MV-4-11 (cell line): Measurements from ENCODE around the gene IRF2BP2.

ENCODE experiments used
- DNase-seq: peaks from one replicate; lab custom pipeline; 2025; lab: John Stamatoyannopoulos, UW

IRF2BP2 gene

GRCh38 chr1:234582681-234583301, 27.2 kb downstream of the IRF2BP2 start:
- DNase-seq: no peak

- no peak for DNase-seq
Measured at GRCh38 chr1:234582186-234582585, 27.8 kb downstream of the IRF2BP2 start.

- no peak for DNase-seq
Measured at GRCh38 chr1:234581063-234581714, 28.8 kb downstream of the IRF2BP2 start.

GRCh38 chr1:234579967-234580366, 30.0 kb downstream of the IRF2BP2 start:
- DNase-seq: peak; percentile 56

- no peak for DNase-seq
Measured at GRCh38 chr1:234578735-234579134, 31.2 kb downstream of the IRF2BP2 start.

- DNase-seq: no peak
Measured at GRCh38 chr1:234578087-234578486, 31.9 kb downstream of the IRF2BP2 start.

GRCh38 chr1:234573711-234574299, 36.2 kb downstream of the IRF2BP2 start:
- peak; percentile 27 for DNase-seq

- DNase-seq: no peak
Measured at GRCh38 chr1:234572966-234573365, 37.0 kb downstream of the IRF2BP2 start.

- DNase-seq: no peak
Measured at GRCh38 chr1:234571702-234572101, 38.3 kb downstream of the IRF2BP2 start.

- DNase-seq: no peak
Measured at GRCh38 chr1:234570329-234571120, 39.5 kb downstream of the IRF2BP2 start.

GRCh38 chr1:234568345-234568744, 41.6 kb downstream of the IRF2BP2 start:
- no peak for DNase-seq

- no peak for DNase-seq
Measured at GRCh38 chr1:234565132-234565531, 44.8 kb downstream of the IRF2BP2 start.

- no peak for DNase-seq
Measured at GRCh38 chr1:234564035-234565029, 45.6 kb downstream of the IRF2BP2 start.

- DNase-seq: no peak
Measured at GRCh38 chr1:234562334-234562733, 47.6 kb downstream of the IRF2BP2 start.

- DNase-seq: no peak
Measured at GRCh38 chr1:234561319-234561718, 48.7 kb downstream of the IRF2BP2 start.

- no peak for DNase-seq
Measured at GRCh38 chr1:234559902-234560676, 49.9 kb downstream of the IRF2BP2 start.

- DNase-seq: no peak
Measured at GRCh38 chr1:234559152-234559901, 50.7 kb downstream of the IRF2BP2 start.

- DNase-seq: peak; percentile 28
Measured at GRCh38 chr1:234558330-234558836, 51.6 kb downstream of the IRF2BP2 start.

GRCh38 chr1:234556245-234556943, 53.6 kb downstream of the IRF2BP2 start:
- no peak for DNase-seq
